Gastrocnemius medialis (tissue), 4 donors: ENCODE measurements around the gene UPK1A.

Source experiments
- CTCF ChIP-seq, 5 experiments: fragments of 450-650 bp in 3 of 5; fragments of 200-600 bp in 2 of 5; sonication (generic) in 2 of 5; IDR thresholded peaks in 4 of 5; conservative IDR thresholded peaks in 1 of 5; 1 replicate in 4 of 5; 2 replicates in 1 of 5; pipeline ENCODE4 v1.5.1; 2016 to 2019; ENCODE audit warnings: antibody characterized with exemption in 5 of 5, mild to moderate bottlenecking in 3 of 5, moderate library complexity in 3 of 5
- POLR2A ChIP-seq, 2 donors: fragments of 450-650 bp; IDR thresholded peaks; one replicate each; pipeline ENCODE4 v1.6.1; 2017; ENCODE audit warnings: antibody characterized with exemption in 2 of 2, mild to moderate bottlenecking in 2 of 2, moderate library complexity in 2 of 2

GRCh38 chr19:35636651-35637050, 29.7 kb upstream of the UPK1A start:
- TF ChIP-seq CTCF (IDR thresholded peaks at IDR 0.05 in 4 of 5, conservative IDR thresholded peaks at IDR 0.05 in 1 of 5) = no peak
- TF ChIP-seq POLR2A (IDR thresholded peaks at IDR 0.05) = no peak
